Loucy (cell line): ENCODE data around the gene ARVCF.

Experiments used
- H2AFZ ChIP-seq: fragments of 200-600 bp; sonication (generic); 2 replicates; pipeline ENCODE4 v1.6.0; 2016; ENCODE audit warnings: antibody characterized with exemption, mild to moderate bottlenecking, low read length, moderate library complexity
- H3F3A ChIP-seq: fragments of 200-600 bp; 2 replicates; pipeline ENCODE4 v1.6.0; 2016; ENCODE audit warnings: antibody characterized with exemption, low read depth, mild to moderate bottlenecking
- H3K27me3 ChIP-seq: fragments of 200-600 bp; sonication (generic); 2 replicates; pipeline ENCODE4 v1.6.1; 2014; ENCODE audit warnings: low read length, mild to moderate bottlenecking; ENCODE audit not compliant: insufficient read depth, poor library complexity, severe bottlenecking
- H3K36me3 ChIP-seq: fragments of 200-600 bp; sonication (generic); 2 replicates; pipeline ENCODE4 v1.6.1; 2016; ENCODE audit warnings: low read length; ENCODE audit not compliant: insufficient read depth
- H3K4me1 ChIP-seq: fragments of 200-600 bp; sonication (generic); 2 replicates; pipeline ENCODE4 v1.5.1; 2014; ENCODE audit warnings: low read length, mild to moderate bottlenecking; ENCODE audit not compliant: insufficient read depth, poor library complexity, severe bottlenecking
- H3K4me2 ChIP-seq: fragments of 200-600 bp; sonication (generic); 2 replicates; pipeline ENCODE4 v1.6.0; 2014; ENCODE audit warnings: antibody characterized with exemption, low read length, low read depth, mild to moderate bottlenecking; ENCODE audit not compliant: poor library complexity, severe bottlenecking
- H3K4me3 ChIP-seq: fragments of 200-600 bp; sonication (generic); 2 replicates; pipeline ENCODE4 v1.5.1; 2014; ENCODE audit warnings: low read length, mild to moderate bottlenecking, mixed read lengths; ENCODE audit not compliant: poor library complexity, severe bottlenecking
- H3K79me2 ChIP-seq: fragments of 200-600 bp; sonication (generic); 2 replicates; pipeline ENCODE4 v1.6.1; 2014; ENCODE audit warnings: low read length; ENCODE audit not compliant: insufficient read depth
- H3K9ac ChIP-seq: fragments of 200-600 bp; sonication (generic); 2 replicates; pipeline ENCODE4 v1.6.0; 2014; ENCODE audit warnings: mild to moderate bottlenecking, low read depth, low read length, moderate library complexity; ENCODE audit not compliant: poor library complexity, severe bottlenecking
- H3K9me2 ChIP-seq: fragments of 200-600 bp; sonication (generic); replicated peaks from 2 replicates; pipeline ENCODE4 v1.6.1; 2016; ENCODE audit warnings: low read depth, low read length, mixed read lengths
- H3K9me3 ChIP-seq: fragments of 200-600 bp; sonication (generic); 2 replicates; pipeline ENCODE4 v1.6.1; 2014; ENCODE audit warnings: mild to moderate bottlenecking, antibody characterized with exemption, low read length, low read depth; ENCODE audit not compliant: insufficient read depth
- H4K20me1 ChIP-seq: fragments of 200-600 bp; sonication (generic); 2 replicates; pipeline ENCODE4 v1.6.0; 2014; ENCODE audit warnings: antibody characterized with exemption, low read length, mild to moderate bottlenecking; ENCODE audit not compliant: insufficient read depth, poor library complexity, severe bottlenecking
- CTCF ChIP-seq: fragments of 200-600 bp; sonication (generic); conservative IDR thresholded peaks from 2 replicates; pipeline ENCODE4 v1.5.1; 2014; ENCODE audit warnings: mild to moderate bottlenecking, antibody characterized with exemption, low read length
- EZH2phosphoT487 ChIP-seq: fragments of 200-600 bp; IDR thresholded peaks from 2 replicates; pipeline ENCODE4 v1.6.1; 2018; ENCODE audit warnings: antibody characterized with exemption, mild to moderate bottlenecking, moderate library complexity, borderline replicate concordance

ARVCF gene

GRCh38 chr22:20036084-20036482, 19.5 kb upstream of the ARVCF start:
- H3F3A ChIP-seq: no peaks in the 10 kb centered on the region
- H3K4me1 ChIP-seq: peaks cover 8% of the 10 kb centered on the region
- H3K27me3 ChIP-seq: no peaks in the 10 kb centered on the region
- H3K9ac ChIP-seq: no peak overlapping the region
- no peak overlapping the region for H2AFZ ChIP-seq
- no peaks in the 10 kb centered on the region for H3K9me3 ChIP-seq
- TF ChIP-seq CTCF: no peak
- no peak for TF ChIP-seq EZH2phosphoT487
- H3K9me2 ChIP-seq: no peaks in the 10 kb centered on the region
- H3K36me3 ChIP-seq: no peaks in the 10 kb centered on the region
- no peaks in the 10 kb centered on the region for H3K79me2 ChIP-seq
- H3K4me2 ChIP-seq: no peak overlapping the region
- no peaks in the 10 kb centered on the region for H4K20me1 ChIP-seq
- H3K4me3 ChIP-seq: no peak overlapping the region

GRCh38 chr22:20035375-20036083, 18.9 kb upstream of the ARVCF start:
- H3K9me2 ChIP-seq: no peaks in the 10 kb centered on the region
- no peak for TF ChIP-seq EZH2phosphoT487
- TF ChIP-seq CTCF: no peak
- no peaks in the 10 kb centered on the region for H4K20me1 ChIP-seq
- H3K9me3 ChIP-seq: no peaks in the 10 kb centered on the region
- H3F3A ChIP-seq: no peaks in the 10 kb centered on the region
- H2AFZ ChIP-seq: no peak overlapping the region
- H3K9ac ChIP-seq: no peak overlapping the region
- no peak overlapping the region for H3K4me2 ChIP-seq
- H3K27me3 ChIP-seq: no peaks in the 10 kb centered on the region
- H3K4me1 ChIP-seq: peaks cover 8% of the 10 kb centered on the region
- no peaks in the 10 kb centered on the region for H3K36me3 ChIP-seq
- H3K4me3 ChIP-seq: no peak overlapping the region
- H3K79me2 ChIP-seq: no peaks in the 10 kb centered on the region

GRCh38 chr22:20034143-20034542, 17.5 kb upstream of the ARVCF start:
- Histone ChIP-seq H3K4me3 (no peak overlapping the region), H3K9me2 (no peaks in the 10 kb centered on the region), H2AFZ (no peak overlapping the region), H3K4me2 (no peak overlapping the region), H3F3A (no peaks in the 10 kb centered on the region), H3K4me1 (peaks cover 8% of the 10 kb centered on the region), H3K9me3 (no peaks in the 10 kb centered on the region), H3K27me3 (no peaks in the 10 kb centered on the region), H3K79me2 (no peaks in the 10 kb centered on the region), H3K9ac (no peak overlapping the region), H4K20me1 (no peaks in the 10 kb centered on the region), H3K36me3 (no peaks in the 10 kb centered on the region)
- no peak for TF ChIP-seq CTCF
- TF ChIP-seq EZH2phosphoT487: no peak
